Right atrium auricular region (tissue), 2 donors: ENCODE measurements around the gene ARHGAP26. TPM values are rescaled to one million over a fixed set of nuclear protein-coding genes. Genes with fewer than 3 reads are reported as not detected.

Experiments
- DNase-seq: peaks from one replicate; pipeline ENCODE4 v3.0.0-alpha.2; 2019; ENCODE audit warnings: low spot score
- H3K27ac ChIP-seq, 2 donors: fragments of 200-600 bp; sonication (generic); 1 replicate in 1 of 2; 2 replicates in 1 of 2; pipeline ENCODE4 v1.5.1; 2016 to 2019
- H3K27me3 ChIP-seq, 2 donors: fragments of 200-600 bp; sonication (generic); one replicate each; pipeline versions ENCODE4 v1.5.1 to v1.6.0; 2017 to 2019
- H3K36me3 ChIP-seq: fragments of 200-600 bp; sonication (generic); one replicate; pipeline ENCODE4 v1.5.1; 2016
- H3K4me1 ChIP-seq, 2 donors: fragments of 200-600 bp; sonication (generic); one replicate each; pipeline versions ENCODE4 v1.5.1 to v1.6.0; 2017 to 2019
- H3K4me3 ChIP-seq, 2 donors: fragments of 200-600 bp; sonication (generic); 1 replicate in 1 of 2; 2 replicates in 1 of 2; pipeline ENCODE4 v1.5.1; 2017 to 2019; ENCODE audit warnings: mild to moderate bottlenecking in 1 of 2, moderate library complexity in 1 of 2
- H3K9me3 ChIP-seq, 2 donors: fragments of 200-600 bp; sonication (generic); one replicate each; pipeline ENCODE4 v1.5.1; 2019
- CTCF ChIP-seq, 2 donors: fragments of 200-600 bp; sonication (generic); IDR thresholded peaks; one replicate each; pipeline ENCODE4 v1.5.1; 2019; ENCODE audit warnings: antibody characterized with exemption in 2 of 2
- total RNA-seq, 2 donors: library from RNA; depleted of rRNA; stranded (reverse); fragments of >200 nt; gene quantifications; one replicate each; pipeline ENCODE4 v1.1.0, GENCODE V29; 2016

Gene ARHGAP26
- total RNA-seq, 2 donors from 2014 or later: 29.8 to 31.6 TPM

DNA sequence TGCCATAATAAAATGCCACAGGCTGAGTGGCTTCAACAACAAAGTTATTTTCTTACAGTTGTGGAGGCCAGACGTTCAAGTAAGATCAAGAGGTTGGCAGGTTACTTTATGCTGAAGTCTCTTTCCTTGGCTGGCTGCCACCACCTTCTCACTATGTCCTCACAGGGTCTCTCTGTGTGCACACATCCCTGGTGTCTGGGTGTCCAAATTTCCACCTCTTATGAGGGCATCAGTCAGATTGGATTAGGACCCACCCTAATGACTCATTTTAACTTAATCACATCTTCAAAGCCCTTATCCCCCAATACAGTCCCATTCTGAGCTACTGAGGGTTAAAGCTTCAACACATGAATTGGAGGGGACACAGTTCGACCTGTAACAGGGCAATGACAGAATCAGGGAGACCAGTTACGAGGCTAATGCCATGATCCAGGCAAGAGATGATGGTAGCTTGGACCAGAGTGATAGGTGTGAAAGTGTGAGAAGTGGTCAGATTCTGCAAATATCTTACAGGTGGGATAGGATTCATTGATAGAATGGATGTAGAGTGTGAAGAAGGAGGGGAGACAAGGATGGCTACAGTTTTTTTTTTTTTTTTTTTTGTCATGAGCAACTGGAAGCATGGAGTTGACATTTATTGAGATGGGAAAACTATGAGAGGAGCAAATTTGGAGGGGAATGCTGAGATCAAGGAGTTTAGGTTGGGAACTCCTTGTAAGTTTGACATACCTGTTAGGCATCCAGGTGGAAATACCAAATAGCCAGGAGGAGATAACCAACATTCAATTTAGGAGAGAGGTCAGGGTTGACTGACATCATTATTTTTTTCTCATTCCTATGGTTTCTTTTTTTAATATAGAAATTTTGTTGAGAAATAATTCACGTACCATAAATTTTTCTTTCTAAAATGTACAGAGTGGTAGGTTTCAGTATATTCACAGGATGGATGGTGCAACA is 44.7 kb upstream of the ARHGAP26 start:
- DNase-seq: no peak
- Histone ChIP-seq H3K9me3 (no peaks in the 10 kb centered on the region), H3K27ac (no peak overlapping the region)

GRCh38 chr5:142726188-142726731 is 43.9 kb upstream of the ARHGAP26 start:
- no peaks in the 10 kb centered on the region for H3K27me3 ChIP-seq
- no peaks in the 10 kb centered on the region for H3K36me3 ChIP-seq
- TF ChIP-seq CTCF (IDR thresholded peaks at IDR 0.05): no peak
- no peak for DNase-seq
- H3K4me3 ChIP-seq: no peak overlapping the region
- H3K27ac ChIP-seq: no peak overlapping the region
- no peaks in the 10 kb centered on the region for H3K9me3 ChIP-seq
- H3K4me1 ChIP-seq: peaks cover 0 to 14% of the 10 kb centered on the region in 2 donors

More for the DNA sequence above, 44.7 kb upstream of the ARHGAP26 start:
- no peaks in the 10 kb centered on the region for H3K27me3 ChIP-seq
- TF ChIP-seq CTCF (IDR thresholded peaks at IDR 0.05): no peak
- peaks cover 0 to 17% of the 10 kb centered on the region in 2 donors for H3K4me1 ChIP-seq
- no peaks in the 10 kb centered on the region for H3K36me3 ChIP-seq
- H3K4me3 ChIP-seq: no peak overlapping the region

DNA sequence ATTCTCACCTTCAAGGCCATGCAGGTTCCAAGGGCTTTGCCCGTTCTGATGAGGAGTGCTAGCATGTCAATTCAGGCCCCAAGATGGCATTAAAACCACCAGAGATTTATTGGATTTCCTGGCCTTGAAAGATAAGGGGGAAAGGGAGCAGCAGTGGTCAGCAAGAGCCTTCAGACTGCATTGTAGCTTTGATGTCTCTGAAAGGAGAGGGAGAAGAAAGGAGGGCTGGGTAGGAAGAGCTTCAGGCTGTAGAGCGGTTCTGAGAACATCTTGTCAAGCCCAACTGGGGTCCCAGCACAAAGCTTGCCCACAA is 42.5 kb upstream of the ARHGAP26 start:
- no peak for TF ChIP-seq CTCF (IDR thresholded peaks at IDR 0.05)
- H3K4me3 ChIP-seq: no peak overlapping the region
- no peak overlapping the region for H3K27ac ChIP-seq

GRCh38 chr5:142735323-142736246 is 34.6 kb upstream of the ARHGAP26 start:
- H3K27ac ChIP-seq: no peak overlapping the region
- no peak for TF ChIP-seq CTCF (IDR thresholded peaks at IDR 0.05)

More for the DNA sequence above, 42.5 kb upstream of the ARHGAP26 start:
- peaks cover 0 to 10% of the 10 kb centered on the region in 2 donors for H3K4me1 ChIP-seq
- H3K9me3 ChIP-seq: no peaks in the 10 kb centered on the region
- DNase-seq: no peak
- no peaks in the 10 kb centered on the region for H3K27me3 ChIP-seq
- no peaks in the 10 kb centered on the region for H3K36me3 ChIP-seq

GRCh38 chr5:142736247-142736632 is 33.9 kb upstream of the ARHGAP26 start:
- Histone ChIP-seq H3K9me3 (no peaks in the 10 kb centered on the region), H3K36me3 (no peaks in the 10 kb centered on the region), H3K27me3 (no peaks in the 10 kb centered on the region), H3K4me3 (no peak overlapping the region), H3K4me1 (peaks cover 0 to 30% of the 10 kb centered on the region in 2 donors), H3K27ac (no peak overlapping the region)
- TF ChIP-seq CTCF (IDR thresholded peaks at IDR 0.05): no peak
- DNase-seq: no peak

More at GRCh38 chr5:142735323-142736246, 34.6 kb upstream of the ARHGAP26 start:
- no peak overlapping the region for H3K4me3 ChIP-seq
- H3K4me1 ChIP-seq: peaks cover 0 to 30% of the 10 kb centered on the region in 2 donors
- no peaks in the 10 kb centered on the region for H3K27me3 ChIP-seq
- H3K9me3 ChIP-seq: no peaks in the 10 kb centered on the region
- no peaks in the 10 kb centered on the region for H3K36me3 ChIP-seq
- DNase-seq: no peak
